Testis (tissue), 3 donors: ENCODE results near the gene FRMD4B. TPM values are rescaled to one million over a fixed set of nuclear protein-coding genes. Genes with fewer than 3 reads are reported as not detected.
A peak's percentile ranks its signal among the peaks of the same experiment; 100 is the strongest.

ENCODE experiments used
- DNase-seq: peaks from one replicate; pipeline ENCODE4 v3.0.0-alpha.2; 2019
- H3K27ac ChIP-seq, 2 donors: fragments of 200-600 bp; sonication (generic); one replicate each; pipeline ENCODE4 v1.5.1; 2019
- H3K27me3 ChIP-seq: fragments of 200-600 bp; sonication (generic); one replicate; pipeline ENCODE4 v1.5.1; 2019
- H3K36me3 ChIP-seq: fragments of 200-600 bp; sonication (generic); one replicate; pipeline ENCODE4 v1.5.1; 2017; ENCODE audit warnings: low read depth; ENCODE audit errors: missing control alignments
- H3K4me1 ChIP-seq: fragments of 200-600 bp; sonication (generic); one replicate; pipeline ENCODE4 v1.5.1; 2019
- H3K4me3 ChIP-seq, 2 donors: fragments of 200-600 bp; sonication (generic); one replicate each; pipeline ENCODE4 v1.5.1; 2017 to 2019
- H3K9me3 ChIP-seq: fragments of 200-600 bp; sonication (generic); one replicate; pipeline ENCODE4 v1.5.1; 2017
- CTCF ChIP-seq, 3 experiments: fragments of 450-650 bp in 2 of 3; fragments of 200-600 bp in 1 of 3; sonication (generic) in 1 of 3; IDR thresholded peaks; one replicate each; pipeline ENCODE4 v1.5.1; 2016 to 2019; ENCODE audit warnings: antibody characterized with exemption in 3 of 3, mild to moderate bottlenecking in 2 of 3, moderate library complexity in 1 of 3
- POLR2A ChIP-seq: fragments of 450-650 bp; IDR thresholded peaks from one replicate; pipeline ENCODE4 v1.6.1; 2017; ENCODE audit warnings: antibody characterized with exemption, mild to moderate bottlenecking, moderate library complexity
- WGBS, 2 donors: methylation state at CpG; one replicate each; pipeline ENCODE4 v1.1.5; 2018; 5-methylcytosine and 5-hydroxymethylcytosine counted together
- intact Hi-C: fragments of 100-400 bp; cut with DNase I; formaldehyde crosslinking; loops from one replicate; pipeline ENCODE4 v1.15.1; 2023; ENCODE audit warnings: low total_unique reads
- polyA plus RNA-seq: library from polyadenylated mRNA; stranded (reverse); fragments of 350-450 nt; fragmentation: Illumina TruSeq; extraction: RNeasy Lipid Tissue Mini Kit (QIAGEN cat#74804); gene quantifications from one replicate; pipeline ENCODE4 v1.2.3, GENCODE V29; 2014; ENCODE audit warnings: low read depth, low replicate concordance; ENCODE audit not compliant: insufficient read depth
- total RNA-seq, 2 donors: library from RNA; depleted of rRNA; stranded (reverse); fragments of >200 nt; gene quantifications; one replicate each; pipeline ENCODE4 v1.2.3, GENCODE V29; 2016

Gene FRMD4B
- total and polyA plus RNA-seq, 3 donors from 2014 or later = 10.2 to 17.8 (median 13.7) TPM

GRCh38 chr3:69413551-69414207 is 27.8 kb upstream of the FRMD4B start:
- TF ChIP-seq POLR2A (no peak), CTCF (IDR thresholded peaks at IDR 0.05) (no peak)
- intact Hi-C loops = no loop called here
- no peaks in the 10 kb centered on the region for H3K9me3 ChIP-seq
- WGBS, 2 donors = 63 to 74% methylated on average over 9 of the region's 9 CpGs
- no peaks in the 10 kb centered on the region for H3K36me3 ChIP-seq
- H3K4me1 ChIP-seq = no peaks in the 10 kb centered on the region
- DNase-seq = no peak
- no peaks in the 10 kb centered on the region for H3K27me3 ChIP-seq
- H3K4me3 ChIP-seq = no peak overlapping the region
- H3K27ac ChIP-seq = no peak overlapping the region

GRCh38 chr3:69411346-69411745 is 25.5 kb upstream of the FRMD4B start:
- TF ChIP-seq POLR2A = no peak
- no peak for TF ChIP-seq CTCF (IDR thresholded peaks at IDR 0.05)
- intact Hi-C loops = no loop called here
- DNase-seq = no peak

GRCh38 chr3:69410301-69410700 is 24.4 kb upstream of the FRMD4B start:
- Histone ChIP-seq H3K27me3 (no peaks in the 10 kb centered on the region), H3K27ac (no peak overlapping the region), H3K36me3 (no peaks in the 10 kb centered on the region), H3K4me1 (no peaks in the 10 kb centered on the region), H3K4me3 (no peak overlapping the region), H3K9me3 (no peaks in the 10 kb centered on the region)
- peak; percentile 80 for DNase-seq
- TF ChIP-seq POLR2A (no peak), CTCF (IDR thresholded peaks at IDR 0.05) (peak; percentile 55 to 74 (median 71))
- intact Hi-C loops = no loop called here
- 46 to 48% methylated on average over 8 of the region's 8 CpGs for WGBS, 2 donors

More at GRCh38 chr3:69411346-69411745, 25.5 kb upstream of the FRMD4B start:
- Histone ChIP-seq H3K27ac (no peak overlapping the region), H3K4me3 (no peak overlapping the region), H3K9me3 (no peaks in the 10 kb centered on the region), H3K27me3 (no peaks in the 10 kb centered on the region), H3K4me1 (no peaks in the 10 kb centered on the region), H3K36me3 (no peaks in the 10 kb centered on the region)
- WGBS, 2 donors = 60 to 72% methylated on average over 3 of the region's 3 CpGs

- intact Hi-C loops = no loop called here
- H3K27me3 ChIP-seq = no peaks in the 10 kb centered on the region
- H3K4me1 ChIP-seq = no peaks in the 10 kb centered on the region
- H3K27ac ChIP-seq = no peak overlapping the region
- H3K36me3 ChIP-seq = no peaks in the 10 kb centered on the region
- no peak overlapping the region for H3K4me3 ChIP-seq
- no peak for DNase-seq
- 50 to 68% methylated on average over 1 of the region's 1 CpG for WGBS, 2 donors
- no peaks in the 10 kb centered on the region for H3K9me3 ChIP-seq
- no peak for TF ChIP-seq CTCF (IDR thresholded peaks at IDR 0.05)
- TF ChIP-seq POLR2A = no peak
Measured at GRCh38 chr3:69409831-69410230, 23.9 kb upstream of the FRMD4B start.

GRCh38 chr3:69409011-69409410 is 23.1 kb upstream of the FRMD4B start:
- DNase-seq = no peak
- no peaks in the 10 kb centered on the region for H3K36me3 ChIP-seq
- H3K9me3 ChIP-seq = no peaks in the 10 kb centered on the region
- H3K4me3 ChIP-seq = no peak overlapping the region
- no peak for TF ChIP-seq POLR2A
- TF ChIP-seq CTCF (IDR thresholded peaks at IDR 0.05) = no peak
- intact Hi-C loops = no loop called here
- 77 to 85% methylated on average over 4 of the region's 4 CpGs for WGBS, 2 donors
- H3K27ac ChIP-seq = no peak overlapping the region
- H3K27me3 ChIP-seq = no peaks in the 10 kb centered on the region
- H3K4me1 ChIP-seq = no peaks in the 10 kb centered on the region
